Small intestine (tissue), 4 donors: ENCODE results near the gene LMO7. TPM values are rescaled to one million over a fixed set of nuclear protein-coding genes. Genes with fewer than 3 reads are reported as not detected.

Experiments
- polyA plus RNA-seq, 4 donors: library from polyadenylated mRNA; stranded (reverse) in 3 of 4; unstranded in 1 of 4; fragments of 200-250 nt in 3 of 4; fragments of 120-200 nt in 1 of 4; gene quantifications; one replicate each; pipeline versions ENCODE4 v1.2.1 to v1.2.3, GENCODE V29; 2013
- donor health status: healthy with polysubstance abuse.
- donor health status: Bipolar disorder and iron deficiency.
- donor health status: healthy.

The LMO7 gene
- polyA plus RNA-seq, 4 donors, result 31.0 to 136 (median 84.3) TPM

Other genes with a start within 250 kb of the LMO7 start
- gene TBC1D4, start 154.2 kb upstream of the LMO7 start, polyA plus RNA-seq, result 1 to 10 TPM; 2.4 to 8.1 (median 5.3) TPM
- 100 to 1,000 TPM in 3 of 4 donors, 10 to 100 TPM in 1; 99.7 to 226 (median 159) TPM for gene COMMD6, start 98.5 kb upstream of the LMO7 start, polyA plus RNA-seq
- gene UCHL3, start 86.5 kb upstream of the LMO7 start, polyA plus RNA-seq, result 10 to 100 TPM; 30.3 to 63.2 (median 41.8) TPM